C4-2B (cell line): ENCODE data around the gene FAM124A.

ENCODE experiments used
- CTCF ChIP-seq: fragments of 450-650 bp; conservative IDR thresholded peaks from 2 replicates; pipeline ENCODE4 v1.5.1; 2017; ENCODE audit warnings: mild to moderate bottlenecking
- ZFX ChIP-seq: fragments of 450-650 bp; IDR thresholded peaks from 2 replicates; pipeline ENCODE4 v1.6.1; 2017

DNA sequence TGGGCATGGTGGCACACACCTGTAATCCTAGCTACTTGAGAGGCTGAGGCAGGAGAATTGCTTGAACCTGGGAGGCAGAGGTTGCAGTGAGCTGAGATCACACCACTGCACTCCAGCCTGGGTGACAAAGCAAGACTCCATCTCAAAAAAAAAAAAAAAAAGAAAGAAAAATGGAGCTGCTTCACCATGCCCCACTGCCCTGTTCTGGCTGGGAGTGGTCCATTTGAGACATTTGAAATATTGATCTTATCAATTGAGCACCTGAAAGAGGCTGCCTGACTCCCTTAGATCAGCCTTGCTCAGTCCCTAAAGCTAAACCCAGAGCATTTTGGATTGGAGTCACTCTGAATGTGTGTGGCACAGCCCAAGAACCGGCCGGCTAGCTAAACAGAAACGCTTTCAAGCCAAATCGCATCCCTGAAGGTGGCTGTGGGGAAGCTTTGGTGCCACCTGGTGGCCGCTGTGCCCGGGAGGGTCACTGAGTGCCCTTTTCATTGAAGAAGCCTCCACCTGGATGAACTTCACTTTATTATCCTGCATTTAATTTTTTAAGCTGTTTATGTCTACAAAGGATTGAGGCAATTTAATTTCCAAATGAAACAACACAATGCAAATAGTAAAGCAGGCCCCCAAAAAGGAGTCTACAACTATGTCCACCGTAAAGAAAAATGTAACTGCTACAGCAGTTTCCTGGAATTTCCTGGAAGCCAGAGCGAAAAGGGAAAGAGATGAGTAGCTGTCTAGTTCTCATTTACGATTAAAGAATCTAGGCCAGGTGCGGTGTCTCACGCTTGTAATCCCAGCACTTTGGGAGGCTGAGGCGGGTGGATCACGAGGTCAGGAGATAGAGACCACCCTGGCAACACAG is 64.2 kb downstream of the FAM124A start:
- TF ChIP-seq CTCF (peak; percentile 94), ZFX (no peak)
